Cardiac muscle cell (in vitro differentiated cells and primary cell): ENCODE measurements around the gene SFXN1. TPM values are rescaled to one million over a fixed set of nuclear protein-coding genes. Genes with fewer than 3 reads are reported as not detected.

ENCODE experiments used
- DNase-seq, 2 donors: peaks; one replicate each; pipeline versions ENCODE4 v3.0.0 to v3.0.0-alpha.2; 2010 to 2017; ENCODE audit warnings: low read depth in 1 of 2, low spot score in 1 of 2
- H3K27ac ChIP-seq: fragments of 200-600 bp; sonication (generic); 2 replicates; pipeline ENCODE4 v1.5.1; 2016
- H3K27me3 ChIP-seq: fragments of 200-600 bp; sonication (generic); 2 replicates; pipeline ENCODE4 v1.6.0; 2016; ENCODE audit warnings: control low read depth
- H3K36me3 ChIP-seq: fragments of 200-600 bp; sonication (generic); 2 replicates; pipeline ENCODE4 v1.5.1; 2016; ENCODE audit warnings: control low read depth
- H3K4me1 ChIP-seq: fragments of 200-600 bp; sonication (generic); 2 replicates; pipeline ENCODE4 v1.8.1; 2017; ENCODE audit warnings: low read depth, mild to moderate bottlenecking, mixed run types
- H3K4me3 ChIP-seq: fragments of 200-600 bp; sonication (generic); 2 replicates; pipeline ENCODE4 v1.5.1; 2016; ENCODE audit warnings: mild to moderate bottlenecking
- H3K9me3 ChIP-seq: fragments of 200-600 bp; sonication (generic); 2 replicates; pipeline ENCODE4 v1.5.1; 2017; ENCODE audit warnings: low read depth, mild to moderate bottlenecking, control low read depth
- polyA plus RNA-seq: library from polyadenylated mRNA; unstranded; fragments of >200 nt; fragmentation: Nextera tagmentation; extraction: Ambion mirVana; gene quantifications from 2 replicates; pipeline ENCODE4 v1.2.1, GENCODE V29; 2016
- total RNA-seq: library from RNA; depleted of rRNA; stranded (reverse); fragments of >200 nt; gene quantifications from 2 replicates; pipeline ENCODE4 v1.2.3, GENCODE V29; 2016
- TF ChIP-seq, protein P1 (sequence below): IDR thresholded peaks from 2 replicates; pipeline ENCODE4 v1.5.1; 2012; ENCODE audit warnings: low read depth, mild to moderate bottlenecking, low read length

SFXN1 gene
- total and polyA plus RNA-seq, 2 experiments from 2014 or later: 81.5 to 103 TPM

GRCh38 chr5:175564716-175565115 is 86.4 kb downstream of the SFXN1 start:
- TF ChIP-seq, protein P1, sequence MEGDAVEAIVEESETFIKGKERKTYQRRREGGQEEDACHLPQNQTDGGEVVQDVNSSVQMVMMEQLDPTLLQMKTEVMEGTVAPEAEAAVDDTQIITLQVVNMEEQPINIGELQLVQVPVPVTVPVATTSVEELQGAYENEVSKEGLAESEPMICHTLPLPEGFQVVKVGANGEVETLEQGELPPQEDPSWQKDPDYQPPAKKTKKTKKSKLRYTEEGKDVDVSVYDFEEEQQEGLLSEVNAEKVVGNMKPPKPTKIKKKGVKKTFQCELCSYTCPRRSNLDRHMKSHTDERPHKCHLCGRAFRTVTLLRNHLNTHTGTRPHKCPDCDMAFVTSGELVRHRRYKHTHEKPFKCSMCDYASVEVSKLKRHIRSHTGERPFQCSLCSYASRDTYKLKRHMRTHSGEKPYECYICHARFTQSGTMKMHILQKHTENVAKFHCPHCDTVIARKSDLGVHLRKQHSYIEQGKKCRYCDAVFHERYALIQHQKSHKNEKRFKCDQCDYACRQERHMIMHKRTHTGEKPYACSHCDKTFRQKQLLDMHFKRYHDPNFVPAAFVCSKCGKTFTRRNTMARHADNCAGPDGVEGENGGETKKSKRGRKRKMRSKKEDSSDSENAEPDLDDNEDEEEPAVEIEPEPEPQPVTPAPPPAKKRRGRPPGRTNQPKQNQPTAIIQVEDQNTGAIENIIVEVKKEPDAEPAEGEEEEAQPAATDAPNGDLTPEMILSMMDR: no peak
- H3K27ac ChIP-seq: no peak overlapping the region
- peaks cover 10% of the 10 kb centered on the region for H3K4me1 ChIP-seq
- H3K36me3 ChIP-seq: no peaks in the 10 kb centered on the region
- H3K27me3 ChIP-seq: no peaks in the 10 kb centered on the region
- DNase-seq: no peak
- H3K4me3 ChIP-seq: no peak overlapping the region
- H3K9me3 ChIP-seq: no peaks in the 10 kb centered on the region

- TF ChIP-seq, protein P1: no peak
- Histone ChIP-seq H3K4me3 (no peak overlapping the region), H3K27ac (no peak overlapping the region), H3K27me3 (no peaks in the 10 kb centered on the region), H3K9me3 (no peaks in the 10 kb centered on the region), H3K36me3 (no peaks in the 10 kb centered on the region), H3K4me1 (peaks cover 6% of the 10 kb centered on the region)
- no peak for DNase-seq
Measured at GRCh38 chr5:175566697-175567096, 88.3 kb downstream of the SFXN1 start.

GRCh38 chr5:175567954-175568353 is 89.6 kb downstream of the SFXN1 start:
- Histone ChIP-seq H3K4me3 (no peak overlapping the region), H3K4me1 (peaks cover 6% of the 10 kb centered on the region), H3K36me3 (no peaks in the 10 kb centered on the region), H3K27me3 (no peaks in the 10 kb centered on the region), H3K27ac (no peak overlapping the region), H3K9me3 (no peaks in the 10 kb centered on the region)
- TF ChIP-seq, protein P1: no peak
- no peak for DNase-seq

- no peak for DNase-seq
- no peak overlapping the region for H3K27ac ChIP-seq
- no peaks in the 10 kb centered on the region for H3K9me3 ChIP-seq
- TF ChIP-seq, protein P1: no peak
- no peaks in the 10 kb centered on the region for H3K27me3 ChIP-seq
- H3K4me1 ChIP-seq: peaks cover 6% of the 10 kb centered on the region
- H3K4me3 ChIP-seq: no peak overlapping the region
- no peaks in the 10 kb centered on the region for H3K36me3 ChIP-seq
Measured at GRCh38 chr5:175569701-175570100, 91.3 kb downstream of the SFXN1 start.

DNA sequence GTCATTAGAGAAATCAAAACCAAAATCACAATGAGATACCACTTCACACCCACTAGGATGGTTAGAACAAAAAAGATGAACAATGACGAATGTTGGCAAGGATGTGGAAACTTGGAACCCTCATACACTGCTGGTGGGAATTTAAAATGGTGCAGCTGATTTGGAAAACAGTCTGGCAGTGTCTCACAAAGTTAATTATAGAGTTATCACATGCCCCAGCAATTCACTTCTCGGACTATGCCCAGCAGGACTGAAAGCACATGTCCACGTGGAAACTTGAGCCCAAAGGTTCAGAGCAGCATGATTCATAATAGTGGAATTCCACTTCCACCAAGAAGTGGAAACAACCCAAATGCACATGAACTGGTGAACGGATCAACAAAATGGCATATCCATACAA is 94.5 kb downstream of the SFXN1 start:
- no peaks in the 10 kb centered on the region for H3K36me3 ChIP-seq

More for the DNA sequence above, 94.5 kb downstream of the SFXN1 start:
- H3K4me3 ChIP-seq: no peak overlapping the region
- peaks cover 10% of the 10 kb centered on the region for H3K4me1 ChIP-seq
- no peaks in the 10 kb centered on the region for H3K9me3 ChIP-seq
- peak in 1 of 2 donors; percentile 55 for DNase-seq
- H3K27ac ChIP-seq: no peak overlapping the region
- TF ChIP-seq, protein P1: no peak
- H3K27me3 ChIP-seq: no peaks in the 10 kb centered on the region
